ENCODE measurements around the gene EHBP1L1.

The EHBP1L1 gene

GRCh38 chr11:65537296-65537597 is 38.6 kb upstream of the EHBP1L1 start:
- Histone ChIP-seq H3K27me3 (ENCODE audit: insufficient read depth, low read length) (peaks cover 4% of the 10 kb centered on the region), H3K4ac (ENCODE audit: low read depth, low read length) (no peak overlapping the region), H3K4me3 (ENCODE audit: low read depth, low read length) (no peak overlapping the region), H2BK12ac (ENCODE audit: low read length) (no peak overlapping the region), H3K79me1 (ENCODE audit: low read length) (peaks cover 16% of the 10 kb centered on the region), H4K8ac (ENCODE audit: low read depth, low read length) (no peak overlapping the region), H3K14ac (ENCODE audit: low read length) (no peak overlapping the region), H2BK120ac (ENCODE audit: insufficient read depth, low read length, poor library complexity) (no peak overlapping the region), H3K9ac (ENCODE audit: low read length) (no peak overlapping the region), H3K18ac (ENCODE audit: low read length) (no peak overlapping the region), H2AK5ac (ENCODE audit: low read length) (no peak overlapping the region), H3K79me2 (ENCODE audit: control insufficient read depth, insufficient read depth, low read length, poor library complexity) (peaks cover 3% of the 10 kb centered on the region), H3K27ac (ENCODE audit: low read depth, low read length) (no peak overlapping the region), H3K4me2 (ENCODE audit: low read length) (no peak overlapping the region), H3K23ac (ENCODE audit: low read length) (no peak overlapping the region), H4K91ac (ENCODE audit: low read depth, low read length) (no peak overlapping the region), H4K12ac (ENCODE audit: low read depth, low read length) (no peak overlapping the region), H2BK5ac (ENCODE audit: low read depth, low read length, poor library complexity) (no peak overlapping the region), H3K36me3 (ENCODE audit: control insufficient read depth in 1 of 2, insufficient read depth in 2 of 2, low read length in 2 of 2) (peaks cover 57 to 62% of the 10 kb centered on the region in 2 experiments), H2AFZ (ENCODE audit: insufficient read depth, low read length, poor library complexity) (no peak overlapping the region), H3K4me1 (ENCODE audit: control insufficient read depth in 1 of 2, insufficient read depth in 2 of 2, low read length in 2 of 2) (peaks cover 21 to 30% of the 10 kb centered on the region in 2 experiments), H3K9me3 (ENCODE audit: insufficient read depth, low read depth, low read length) (peaks cover 2% of the 10 kb centered on the region)
- DNase-seq: no peak
- WGBS (ENCODE audit: extremely low coverage, insufficient coverage, insufficient read length): no CpG with 5 or more reads among the region's 2 CpGs

GRCh38 chr11:65537620-65538231 is 38.1 kb upstream of the EHBP1L1 start:
- Histone ChIP-seq H2BK12ac (ENCODE audit: low read length) (no peak overlapping the region), H3K23ac (ENCODE audit: low read length) (no peak overlapping the region), H3K27ac (ENCODE audit: low read depth, low read length) (no peak overlapping the region), H3K4ac (ENCODE audit: low read depth, low read length) (no peak overlapping the region), H3K9ac (ENCODE audit: low read length) (no peak overlapping the region), H3K18ac (ENCODE audit: low read length) (no peak overlapping the region), H3K4me1 (ENCODE audit: control insufficient read depth in 1 of 2, insufficient read depth in 2 of 2, low read length in 2 of 2) (peaks cover 21 to 30% of the 10 kb centered on the region in 2 experiments), H4K12ac (ENCODE audit: low read depth, low read length) (no peak overlapping the region), H3K9me3 (ENCODE audit: insufficient read depth, low read depth, low read length) (peaks cover 2% of the 10 kb centered on the region), H3K36me3 (ENCODE audit: control insufficient read depth in 1 of 2, insufficient read depth in 2 of 2, low read length in 2 of 2) (peaks cover 52 to 57% of the 10 kb centered on the region in 2 experiments), H2BK120ac (ENCODE audit: insufficient read depth, low read length, poor library complexity) (no peak overlapping the region), H2AK5ac (ENCODE audit: low read length) (no peak overlapping the region), H3K79me1 (ENCODE audit: low read length) (peaks cover 16% of the 10 kb centered on the region), H4K8ac (ENCODE audit: low read depth, low read length) (no peak overlapping the region), H3K4me3 (ENCODE audit: low read depth, low read length) (no peak overlapping the region), H4K91ac (ENCODE audit: low read depth, low read length) (no peak overlapping the region), H3K27me3 (ENCODE audit: insufficient read depth, low read length) (peaks cover 4% of the 10 kb centered on the region), H3K4me2 (ENCODE audit: low read length) (no peak overlapping the region), H2AFZ (ENCODE audit: insufficient read depth, low read length, poor library complexity) (no peak overlapping the region), H2BK5ac (ENCODE audit: low read depth, low read length, poor library complexity) (no peak overlapping the region), H3K14ac (ENCODE audit: low read length) (no peak overlapping the region), H3K79me2 (ENCODE audit: control insufficient read depth, insufficient read depth, low read length, poor library complexity) (peaks cover 3% of the 10 kb centered on the region)
- no CpG with 5 or more reads among the region's 18 CpGs for WGBS (ENCODE audit: extremely low coverage, insufficient coverage, insufficient read length)
- DNase-seq: no peak

- H2BK5ac ChIP-seq (ENCODE audit: low read depth, low read length, poor library complexity): no peak overlapping the region
- H3K4me2 ChIP-seq (ENCODE audit: low read length): no peak overlapping the region
- H3K23ac ChIP-seq (ENCODE audit: low read length): no peak overlapping the region
- H3K27ac ChIP-seq (ENCODE audit: low read depth, low read length): no peak overlapping the region
- H3K9me3 ChIP-seq (ENCODE audit: insufficient read depth, low read depth, low read length): peaks cover 2% of the 10 kb centered on the region
- H2AFZ ChIP-seq (ENCODE audit: insufficient read depth, low read length, poor library complexity): no peak overlapping the region
- H3K4me1 ChIP-seq (ENCODE audit: control insufficient read depth in 1 of 2, insufficient read depth in 2 of 2, low read length in 2 of 2): peaks cover 21 to 30% of the 10 kb centered on the region in 2 experiments
- no peak overlapping the region for H4K91ac ChIP-seq (ENCODE audit: low read depth, low read length)
- peaks cover 3% of the 10 kb centered on the region for H3K79me2 ChIP-seq (ENCODE audit: control insufficient read depth, insufficient read depth, low read length, poor library complexity)
- no peak overlapping the region for H3K4me3 ChIP-seq (ENCODE audit: low read depth, low read length)
- no peak overlapping the region for H3K4ac ChIP-seq (ENCODE audit: low read depth, low read length)
- DNase-seq: no peak
- no peak overlapping the region for H2BK12ac ChIP-seq (ENCODE audit: low read length)
- peaks cover 16% of the 10 kb centered on the region for H3K79me1 ChIP-seq (ENCODE audit: low read length)
- no CpG with 5 or more reads among the region's 43 CpGs for WGBS (ENCODE audit: extremely low coverage, insufficient coverage, insufficient read length)
- H3K14ac ChIP-seq (ENCODE audit: low read length): no peak overlapping the region
- peaks cover 45 to 50% of the 10 kb centered on the region in 2 experiments for H3K36me3 ChIP-seq (ENCODE audit: control insufficient read depth in 1 of 2, insufficient read depth in 2 of 2, low read length in 2 of 2)
- no peak overlapping the region for H2AK5ac ChIP-seq (ENCODE audit: low read length)
- H4K12ac ChIP-seq (ENCODE audit: low read depth, low read length): no peak overlapping the region
- no peak overlapping the region for H2BK120ac ChIP-seq (ENCODE audit: insufficient read depth, low read length, poor library complexity)
- H3K27me3 ChIP-seq (ENCODE audit: insufficient read depth, low read length): peaks cover 4% of the 10 kb centered on the region
- H4K8ac ChIP-seq (ENCODE audit: low read depth, low read length): no peak overlapping the region
- no peak overlapping the region for H3K9ac ChIP-seq (ENCODE audit: low read length)
- H3K18ac ChIP-seq (ENCODE audit: low read length): no peak overlapping the region
These were observed 37.5 kb upstream of the EHBP1L1 start for GRCh38 chr11:65538232-65538914.

GRCh38 chr11:65538915-65539743 is 36.7 kb upstream of the EHBP1L1 start:
- Histone ChIP-seq H3K79me2 (ENCODE audit: control insufficient read depth, insufficient read depth, low read length, poor library complexity) (peaks cover 3% of the 10 kb centered on the region), H3K4me1 (ENCODE audit: control insufficient read depth in 1 of 2, insufficient read depth in 2 of 2, low read length in 2 of 2) (peaks cover 21 to 30% of the 10 kb centered on the region in 2 experiments), H4K12ac (ENCODE audit: low read depth, low read length) (no peak overlapping the region), H2AK5ac (ENCODE audit: low read length) (no peak overlapping the region), H3K14ac (ENCODE audit: low read length) (no peak overlapping the region), H2BK120ac (ENCODE audit: insufficient read depth, low read length, poor library complexity) (no peak overlapping the region), H2AFZ (ENCODE audit: insufficient read depth, low read length, poor library complexity) (no peak overlapping the region), H3K4me3 (ENCODE audit: low read depth, low read length) (peak overlapping the region; percentile 40), H2BK12ac (ENCODE audit: low read length) (no peak overlapping the region), H3K27ac (ENCODE audit: low read depth, low read length) (no peak overlapping the region), H3K9me3 (ENCODE audit: insufficient read depth, low read depth, low read length) (peaks cover 2% of the 10 kb centered on the region), H3K4me2 (ENCODE audit: low read length) (peak overlapping the region; percentile 68), H3K9ac (ENCODE audit: low read length) (no peak overlapping the region), H3K79me1 (ENCODE audit: low read length) (peaks cover 16% of the 10 kb centered on the region), H2BK5ac (ENCODE audit: low read depth, low read length, poor library complexity) (no peak overlapping the region), H4K8ac (ENCODE audit: low read depth, low read length) (peak overlapping the region; percentile 5), H4K91ac (ENCODE audit: low read depth, low read length) (no peak overlapping the region), H3K4ac (ENCODE audit: low read depth, low read length) (no peak overlapping the region), H3K23ac (ENCODE audit: low read length) (no peak overlapping the region), H3K36me3 (ENCODE audit: control insufficient read depth in 1 of 2, insufficient read depth in 2 of 2, low read length in 2 of 2) (peaks cover 43 to 46% of the 10 kb centered on the region in 2 experiments), H3K18ac (ENCODE audit: low read length) (no peak overlapping the region), H3K27me3 (ENCODE audit: insufficient read depth, low read length) (peaks cover 4% of the 10 kb centered on the region)
- WGBS (ENCODE audit: extremely low coverage, insufficient coverage, insufficient read length): no CpG with 5 or more reads among the region's 92 CpGs
- peak in 1 of 2 donors; percentile 21 for DNase-seq

Measured in trophoblast cell (in vitro differentiated cells and primary cell).